Activated B cell treated with CpG ODN at 0.5 μM for 24 hours (primary cell): ENCODE data around the gene TBL1X. TPM values are rescaled to one million over a fixed set of nuclear protein-coding genes. Genes with fewer than 3 reads are reported as not detected.

Experiments
- ATAC-seq: fragments of 200-7000 bp; cut with Tn5 transposase; one replicate; pipeline ENCODE4 v1.10.0; 2021; ENCODE audit warnings: low read depth, mild to moderate bottlenecking, moderate library complexity
- CTCF ChIA-PET: fragments of 350-600 bp; sonication (Branson Sonifier 250); formaldehyde crosslinking; loops from one replicate; lab custom pipeline; 2021; ENCODE audit warnings: antibody characterized with exemption; lab: Charles Lee
- POLR2A ChIA-PET: fragments of 350-600 bp; sonication (Branson Sonifier 250); formaldehyde crosslinking; loops from one replicate; lab custom pipeline; 2021; ENCODE audit warnings: antibody characterized with exemption; lab: Charles Lee
- DNase-seq: peaks from one replicate; pipeline ENCODE4 v3.0.0; 2022
- H3K27ac Mint-ChIP-seq: one replicate; pipeline ENCODE4 v1.8.0; 2020; ENCODE audit warnings: mixed read lengths
- H3K27me3 Mint-ChIP-seq: one replicate; pipeline ENCODE4 v1.8.0; 2021; ENCODE audit warnings: mixed read lengths
- H3K36me3 Mint-ChIP-seq: one replicate; pipeline ENCODE4 v1.8.0; 2021; ENCODE audit warnings: low read depth, mixed read lengths
- H3K4me1 Mint-ChIP-seq: one replicate; pipeline ENCODE4 v1.8.0; 2021; ENCODE audit warnings: mixed read lengths
- H3K4me3 Mint-ChIP-seq: one replicate; pipeline ENCODE4 v1.8.0; 2020; ENCODE audit warnings: mild to moderate bottlenecking, mixed read lengths
- H3K9me3 Mint-ChIP-seq: one replicate; pipeline ENCODE4 v1.8.0; 2020; ENCODE audit warnings: mixed read lengths
- intact Hi-C: fragments of 100-400 bp; cut with micrococcal nuclease; formaldehyde crosslinking; loops from one replicate; pipeline ENCODE4 v1.15.1; 2024
- total RNA-seq: library from RNA; stranded (reverse); gene quantifications from 2 replicates; pipeline ENCODE4 v1.2.3, GENCODE V29; 2022
- TF ChIP-seq, protein P1 (sequence below): fragments of 200-600 bp; IDR thresholded peaks from one replicate; pipeline ENCODE4 v1.8.0; 2022; ENCODE audit warnings: antibody characterized with exemption, mild to moderate bottlenecking

The TBL1X gene
- total RNA-seq, 1 donor from 2014 or later = 38.5 TPM

- DNase-seq (no peak), ATAC-seq (no peak)
- H3K4me3 Mint-ChIP-seq = no peak overlapping the region
- TF ChIP-seq, protein P1, sequence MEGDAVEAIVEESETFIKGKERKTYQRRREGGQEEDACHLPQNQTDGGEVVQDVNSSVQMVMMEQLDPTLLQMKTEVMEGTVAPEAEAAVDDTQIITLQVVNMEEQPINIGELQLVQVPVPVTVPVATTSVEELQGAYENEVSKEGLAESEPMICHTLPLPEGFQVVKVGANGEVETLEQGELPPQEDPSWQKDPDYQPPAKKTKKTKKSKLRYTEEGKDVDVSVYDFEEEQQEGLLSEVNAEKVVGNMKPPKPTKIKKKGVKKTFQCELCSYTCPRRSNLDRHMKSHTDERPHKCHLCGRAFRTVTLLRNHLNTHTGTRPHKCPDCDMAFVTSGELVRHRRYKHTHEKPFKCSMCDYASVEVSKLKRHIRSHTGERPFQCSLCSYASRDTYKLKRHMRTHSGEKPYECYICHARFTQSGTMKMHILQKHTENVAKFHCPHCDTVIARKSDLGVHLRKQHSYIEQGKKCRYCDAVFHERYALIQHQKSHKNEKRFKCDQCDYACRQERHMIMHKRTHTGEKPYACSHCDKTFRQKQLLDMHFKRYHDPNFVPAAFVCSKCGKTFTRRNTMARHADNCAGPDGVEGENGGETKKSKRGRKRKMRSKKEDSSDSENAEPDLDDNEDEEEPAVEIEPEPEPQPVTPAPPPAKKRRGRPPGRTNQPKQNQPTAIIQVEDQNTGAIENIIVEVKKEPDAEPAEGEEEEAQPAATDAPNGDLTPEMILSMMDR = no peak
- peaks cover 9% of the 10 kb centered on the region for H3K4me1 Mint-ChIP-seq
- no peaks in the 10 kb centered on the region for H3K9me3 Mint-ChIP-seq
- no peaks in the 10 kb centered on the region for H3K36me3 Mint-ChIP-seq
- intact Hi-C loops = no loop called here
- H3K27me3 Mint-ChIP-seq = no peaks in the 10 kb centered on the region
- no peak overlapping the region for H3K27ac Mint-ChIP-seq
- POLR2A ChIA-PET = no interaction called here
- CTCF ChIA-PET = no interaction called here
These were observed 28.0 kb upstream of the TBL1X start for GRCh38 chrX:9436812-9437211.

DNA sequence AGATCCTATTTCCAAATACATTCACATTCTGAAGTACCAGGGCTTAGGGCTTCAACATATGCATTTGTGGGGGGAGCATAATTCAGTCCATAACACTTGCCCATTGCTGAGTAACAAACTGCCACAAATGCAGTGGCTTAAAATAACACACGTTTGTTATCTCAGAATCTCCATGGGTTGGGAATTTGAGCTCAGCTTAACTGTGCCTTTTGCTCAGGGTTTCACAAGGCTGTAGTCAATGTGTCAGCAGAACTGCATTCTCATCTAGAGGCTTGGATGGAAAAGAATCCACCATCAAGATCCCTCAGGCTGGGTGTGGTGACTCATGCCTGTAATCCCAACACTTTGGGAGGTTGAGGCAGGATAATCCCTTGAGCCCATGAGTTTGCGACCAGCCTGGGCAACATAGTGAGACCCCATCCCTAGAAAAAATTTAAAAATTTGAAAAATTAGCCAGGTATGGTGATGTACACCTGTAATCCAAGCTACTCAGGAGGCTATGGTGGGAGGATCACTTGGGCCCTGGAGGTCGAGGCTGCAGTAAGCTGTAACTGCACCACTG, 25.8 kb upstream of the TBL1X start:
- H3K36me3 Mint-ChIP-seq = no peaks in the 10 kb centered on the region
- DNase-seq (no peak), ATAC-seq (no peak)
- no peak overlapping the region for H3K27ac Mint-ChIP-seq
- H3K4me1 Mint-ChIP-seq = peaks cover 9% of the 10 kb centered on the region
- ChIA-PET CTCF (no interaction called here), POLR2A (no interaction called here)
- no peak overlapping the region for H3K4me3 Mint-ChIP-seq
- H3K9me3 Mint-ChIP-seq = no peaks in the 10 kb centered on the region
- H3K27me3 Mint-ChIP-seq = no peaks in the 10 kb centered on the region
- intact Hi-C loops = no loop called here
- TF ChIP-seq, protein P1 = no peak

DNA sequence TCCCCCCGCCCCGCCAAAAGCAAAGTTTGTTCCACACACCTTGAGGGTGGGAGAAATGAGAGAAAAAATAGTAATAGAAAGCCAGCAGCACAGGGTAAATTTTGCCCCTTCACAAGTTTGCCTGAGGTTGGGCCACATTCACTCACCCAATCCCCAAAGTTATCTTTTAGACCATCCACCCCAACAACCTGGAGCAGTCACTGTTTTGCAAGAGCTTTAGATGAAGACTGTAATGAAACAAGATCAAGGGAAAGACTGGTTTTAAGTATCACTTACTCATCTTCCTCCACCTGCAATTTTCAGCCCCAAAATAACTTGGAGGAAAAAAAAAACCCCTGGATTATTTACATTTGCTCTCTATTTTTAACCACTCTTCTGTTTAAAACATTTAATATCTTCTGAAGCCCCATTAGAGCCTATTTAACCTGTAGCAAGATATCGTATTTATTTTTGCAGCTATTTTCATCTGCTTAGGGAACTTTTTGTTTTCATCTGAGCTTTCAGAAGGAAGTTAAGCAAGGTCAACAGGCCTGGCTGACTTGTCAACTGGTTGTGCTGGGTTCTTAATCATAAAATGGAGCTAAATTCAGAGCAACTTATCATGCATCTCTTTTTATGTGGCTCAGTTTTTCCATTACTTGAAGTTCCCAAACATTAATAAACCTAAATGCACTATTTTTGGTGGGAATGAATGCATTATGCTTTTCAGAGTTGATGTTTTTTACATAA, 24.6 kb upstream of the TBL1X start:
- no peak overlapping the region for H3K27ac Mint-ChIP-seq
- H3K4me1 Mint-ChIP-seq = peaks cover 15% of the 10 kb centered on the region
- DNase-seq (no peak), ATAC-seq (no peak)
- ChIA-PET POLR2A (no interaction called here), CTCF (no interaction called here)
- no peak overlapping the region for H3K4me3 Mint-ChIP-seq
- H3K9me3 Mint-ChIP-seq = no peaks in the 10 kb centered on the region
- no peaks in the 10 kb centered on the region for H3K27me3 Mint-ChIP-seq
- TF ChIP-seq, protein P1 = no peak
- no peaks in the 10 kb centered on the region for H3K36me3 Mint-ChIP-seq
- intact Hi-C loops = no loop called here

- no peak for ATAC-seq
- ChIA-PET POLR2A (interaction anchor here (0.6 kb wide), 1 partner anchor 14 kb away, joined by 3 read pairs; no protein-coding TSS in a partner anchor), CTCF (no interaction called here)
- Mint-ChIP-seq H3K9me3 (no peaks in the 10 kb centered on the region), H3K4me1 (peaks cover 17% of the 10 kb centered on the region), H3K36me3 (no peaks in the 10 kb centered on the region), H3K4me3 (no peak overlapping the region), H3K27me3 (no peaks in the 10 kb centered on the region), H3K27ac (no peak overlapping the region)
- TF ChIP-seq, protein P1 = no peak
- intact Hi-C loops = no loop called here
- no peak for DNase-seq
These were observed 22.8 kb upstream of the TBL1X start for GRCh38 chrX:9442056-9442455.

- POLR2A ChIA-PET = no interaction called here
- no peak for ATAC-seq
- no peak overlapping the region for H3K4me3 Mint-ChIP-seq
- no peaks in the 10 kb centered on the region for H3K27me3 Mint-ChIP-seq
- DNase-seq = no peak
- CTCF ChIA-PET = no interaction called here
- H3K4me1 Mint-ChIP-seq = peaks cover 17% of the 10 kb centered on the region
- TF ChIP-seq, protein P1 = no peak
- H3K36me3 Mint-ChIP-seq = no peaks in the 10 kb centered on the region
- intact Hi-C loops = no loop called here
- H3K27ac Mint-ChIP-seq = no peak overlapping the region
- no peaks in the 10 kb centered on the region for H3K9me3 Mint-ChIP-seq
These were observed 21.5 kb upstream of the TBL1X start for GRCh38 chrX:9443327-9443726.
